NCI-H2196 treated with DMSO at 0.1 percent for 48 hours (cell line): ENCODE results near the gene SMG6.
A peak's percentile ranks its signal among the peaks of the same experiment; 100 is the strongest.
"Not testable (repeated sequence)": the region's sequence is repeated elsewhere in the genome, so short reads cannot be mapped to it uniquely, and the experiment has no call there.

ENCODE experiments used
- DNase-seq: peaks from one replicate; lab custom pipeline; 2025; ENCODE audit not compliant: unreplicated experiment; lab: John Stamatoyannopoulos, UW

SMG6 gene

GRCh38 chr17:2303204-2304188, at the start of gene SMG6, which contains the start of gene SRR:
SMG6 (minus strand) TSS chr17:2303785; CDS start chr17:2303720, 65 bp downstream.
SRR (plus strand) TSS chr17:2303950; CDS start chr17:2315561, 11,611 bp downstream.
- peak; percentile 57 for DNase-seq

GRCh38 chr17:2351269-2351668, 47.7 kb upstream of the SMG6 start:
- no peak for DNase-seq

- DNase-seq = peak; percentile 64
These were observed 44.5 kb upstream of the SMG6 start for GRCh38 chr17:2347805-2348685.

DNA sequence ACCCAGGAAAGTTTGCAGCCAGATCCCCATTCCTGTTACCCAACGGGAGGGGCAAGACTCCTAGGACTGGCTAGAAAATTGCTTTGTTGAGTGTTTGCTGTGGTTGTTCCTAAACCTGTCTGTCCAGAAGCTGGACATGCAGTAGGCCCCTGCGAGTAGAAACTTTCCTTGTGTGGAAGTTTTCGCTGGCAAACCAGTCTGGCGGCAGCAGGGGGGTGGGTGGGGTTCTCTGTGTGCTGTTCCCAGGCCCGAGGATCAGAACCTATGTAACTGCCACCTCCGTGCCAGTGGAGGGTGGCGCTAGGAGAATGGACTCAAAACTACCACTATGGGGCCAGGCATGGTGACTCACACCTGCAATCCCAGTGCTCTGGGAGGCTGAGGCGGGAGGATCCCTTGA, 42.9 kb upstream of the SMG6 start:
- DNase-seq = no peak

DNA sequence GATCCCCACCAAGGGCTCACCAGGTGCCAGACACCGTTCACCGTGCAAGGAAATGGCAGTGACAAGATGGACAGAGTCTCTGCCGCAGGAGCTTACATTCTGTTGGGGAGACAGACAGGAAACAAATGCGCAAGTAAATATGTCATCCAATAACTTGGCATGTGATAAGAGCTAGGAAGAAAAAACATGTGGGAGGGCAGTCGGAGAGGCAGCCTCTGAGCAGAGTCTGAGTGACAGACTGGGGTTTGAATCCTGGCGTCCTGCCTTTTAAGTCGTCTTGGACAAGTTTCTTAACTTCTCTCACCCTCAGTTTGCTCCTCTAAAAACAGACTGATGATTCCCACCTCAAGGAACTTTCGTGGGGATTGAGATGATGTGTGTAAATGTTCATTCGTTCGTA, 40.9 kb upstream of the SMG6 start:
- DNase-seq = no peak

- DNase-seq = no peak
These were observed 39.8 kb upstream of the SMG6 start for GRCh38 chr17:2343421-2343820.

- no peak for DNase-seq
These were observed 34.7 kb upstream of the SMG6 start for GRCh38 chr17:2338315-2338657.

DNA sequence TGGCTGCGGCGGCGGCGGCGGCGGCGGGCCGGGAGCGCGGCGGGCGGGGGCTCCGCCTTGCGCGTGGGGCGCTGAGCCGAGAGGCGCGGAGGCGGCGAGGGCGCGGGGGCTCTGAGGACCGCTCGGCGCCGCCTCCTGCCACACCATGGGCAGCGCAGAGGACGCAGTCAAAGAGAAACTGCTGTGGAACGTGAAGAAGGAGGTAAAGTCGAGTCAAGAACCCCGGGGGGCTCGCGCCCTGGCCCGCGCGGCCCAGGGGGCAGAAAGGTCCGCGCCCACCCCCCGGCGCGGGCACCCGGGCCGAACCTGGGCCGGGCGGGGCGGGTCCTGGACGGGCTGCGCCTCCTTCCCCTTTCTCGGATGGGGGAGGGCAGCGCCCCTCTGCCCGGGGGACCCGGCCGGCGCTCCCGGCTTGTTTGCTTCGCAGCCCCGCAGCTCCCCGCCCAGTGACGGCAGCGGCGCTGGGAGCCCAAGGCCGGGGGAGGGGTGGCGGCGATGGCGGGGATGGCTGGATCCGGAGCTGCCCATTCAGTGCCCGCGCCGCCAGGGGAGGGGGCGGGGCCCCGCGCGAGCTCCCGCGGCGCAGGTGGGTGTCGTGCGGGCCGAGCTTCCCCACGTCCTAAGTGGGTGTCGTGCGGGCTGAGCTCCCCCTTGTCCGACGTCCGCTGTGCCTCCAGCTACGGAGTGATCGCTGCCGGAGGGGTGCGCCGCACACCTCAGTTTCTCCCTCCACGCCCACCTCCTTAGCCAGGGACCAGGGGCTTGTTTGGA, 34.1 kb upstream of the SMG6 start:
- DNase-seq = no peak

DNA sequence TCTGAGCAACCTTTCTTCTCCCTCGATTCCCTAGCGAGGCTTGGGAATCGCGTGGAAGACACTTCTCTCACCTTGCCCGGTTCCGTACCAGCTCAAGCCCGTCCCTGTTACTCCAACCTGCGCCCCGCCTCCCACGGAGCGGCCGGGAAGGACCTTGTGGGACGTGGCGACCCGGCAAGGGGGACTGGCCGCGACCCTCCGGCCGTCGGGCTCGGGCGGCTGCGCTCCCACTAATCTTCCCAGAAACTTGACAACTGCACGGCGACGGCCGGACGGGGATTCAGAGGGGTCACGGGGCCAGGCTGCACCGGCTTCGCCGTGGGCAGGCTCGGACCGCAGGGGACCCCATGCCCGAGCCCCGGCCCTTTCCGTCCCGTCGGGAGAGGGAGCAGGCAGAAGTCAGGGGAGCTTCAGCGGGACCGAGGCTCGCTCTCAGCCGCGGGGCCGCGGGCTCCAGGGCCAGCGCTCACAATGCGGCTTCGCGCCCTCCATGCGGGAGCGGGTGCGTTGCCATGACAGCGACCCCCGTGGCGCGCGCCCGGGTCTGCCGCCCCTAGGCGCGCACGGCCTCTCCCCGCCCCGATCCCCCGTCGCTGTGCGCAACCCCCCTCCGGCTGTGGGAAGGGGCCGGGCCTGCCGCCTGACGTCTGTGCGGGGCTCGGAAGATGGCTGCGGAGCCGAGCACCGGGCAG, 33.4 kb upstream of the SMG6 start, which contains the start of gene SGSM2:
Gene SGSM2, plus strand, starts transcription at position 650 of the 692 bp plus-strand sequence. CDS start 188 bp downstream, outside the sequence.
- peak; percentile 3 for DNase-seq

DNA sequence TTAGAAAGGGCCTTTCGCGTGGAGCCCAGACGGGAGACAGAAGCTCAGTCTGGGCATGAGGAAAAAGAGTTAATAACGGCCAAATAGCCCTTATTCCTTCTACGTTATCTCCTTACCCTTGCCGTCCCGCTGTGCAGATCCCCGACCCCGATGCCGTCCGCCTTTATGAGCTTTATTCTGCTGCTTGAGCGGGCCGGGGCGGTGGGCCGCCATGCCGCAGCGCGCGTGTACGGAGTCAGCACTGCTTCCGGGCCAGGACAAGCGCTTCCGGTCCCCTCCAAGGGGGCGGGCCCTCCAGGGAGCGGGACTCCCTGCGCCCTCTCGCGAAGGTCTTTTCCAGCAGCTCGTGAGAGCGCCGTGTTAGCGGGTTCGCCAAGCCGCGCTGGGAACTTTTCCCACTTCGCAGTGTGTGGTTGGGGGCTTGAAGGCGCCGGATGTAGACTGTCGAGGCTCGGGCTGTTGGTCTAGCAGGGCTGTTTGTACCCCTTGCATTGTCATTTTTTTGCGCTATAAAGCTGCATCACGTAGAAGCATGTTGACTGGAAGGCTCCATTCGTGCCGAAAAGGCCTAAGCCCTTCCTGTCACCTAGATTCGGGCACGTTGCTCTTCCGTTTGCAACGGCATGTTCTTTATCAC, 32.7 kb upstream of the SMG6 start, which contains the start of gene TSR1:
Gene TSR1, minus strand, starts transcription at position 243 of the 637 bp plus-strand sequence. Its CDS starts 30 bp downstream, at position 213.
- DNase-seq = peak; percentile 52

GRCh38 chr17:2335726-2336214, 32.2 kb upstream of the SMG6 start:
- DNase-seq = no peak

DNA sequence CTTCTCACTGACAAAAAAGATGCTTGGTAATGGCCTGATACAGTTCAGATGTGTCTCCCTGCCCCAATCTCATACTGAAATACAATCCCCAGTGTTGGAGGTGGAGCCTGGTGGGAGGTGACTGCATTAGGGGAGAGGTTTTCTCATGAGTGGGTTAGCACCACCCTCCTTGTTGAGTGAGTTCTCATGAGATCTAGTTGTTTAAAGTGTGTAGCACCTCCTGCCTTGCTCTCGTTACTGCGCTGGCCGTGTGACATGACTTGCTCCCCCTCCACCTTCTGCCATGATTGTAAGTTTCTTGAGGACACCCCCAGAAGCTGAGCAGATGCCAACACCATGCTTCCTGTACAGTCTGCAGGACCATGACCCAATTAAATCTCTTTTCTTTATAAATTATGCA, 27.7 kb upstream of the SMG6 start:
- DNase-seq = no peak

GRCh38 chr17:2323629-2324314, 20.2 kb upstream of the SMG6 start:
- DNase-seq = no peak

DNA sequence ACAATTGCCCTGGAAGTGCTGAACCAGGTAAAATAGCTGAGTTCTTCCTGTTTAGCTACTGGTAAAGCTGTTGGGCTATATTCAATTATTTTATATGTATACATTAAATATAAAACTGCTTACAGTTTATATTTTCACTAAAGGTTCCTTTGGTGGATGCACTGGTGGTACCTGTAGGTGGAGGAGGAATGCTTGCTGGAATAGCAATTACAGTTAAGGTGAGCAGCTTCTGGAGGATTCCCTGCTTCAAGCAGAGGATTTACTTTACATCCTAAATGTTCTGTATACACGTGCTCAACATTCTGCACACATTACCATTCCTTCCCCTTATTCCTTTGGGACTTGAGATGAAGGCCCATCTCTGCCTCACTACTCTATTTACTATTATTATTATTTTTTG, 17.8 kb upstream of the SMG6 start:
- DNase-seq = no peak

- no peak for DNase-seq
These were observed 15.5 kb upstream of the SMG6 start for GRCh38 chr17:2319051-2319450.

DNA sequence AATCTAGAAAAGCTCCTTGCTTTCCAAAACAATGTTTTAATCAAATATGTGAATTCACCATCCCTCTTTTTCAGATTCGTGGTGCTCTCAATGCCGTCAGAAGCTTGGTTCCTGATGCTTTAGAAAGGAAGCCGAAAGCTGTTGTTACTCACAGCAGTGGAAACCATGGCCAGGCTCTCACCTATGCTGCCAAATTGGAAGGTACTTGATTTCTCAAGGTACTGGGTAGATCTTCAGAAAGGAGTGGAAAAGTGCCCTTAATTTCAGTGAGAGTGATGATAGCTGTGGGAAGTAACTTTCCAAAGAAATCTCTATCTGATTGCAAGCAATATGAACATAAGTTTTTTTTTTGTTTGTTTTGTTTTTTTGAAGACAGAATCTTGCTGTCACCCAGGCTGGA, 14.2 kb upstream of the SMG6 start:
- no peak for DNase-seq

DNA sequence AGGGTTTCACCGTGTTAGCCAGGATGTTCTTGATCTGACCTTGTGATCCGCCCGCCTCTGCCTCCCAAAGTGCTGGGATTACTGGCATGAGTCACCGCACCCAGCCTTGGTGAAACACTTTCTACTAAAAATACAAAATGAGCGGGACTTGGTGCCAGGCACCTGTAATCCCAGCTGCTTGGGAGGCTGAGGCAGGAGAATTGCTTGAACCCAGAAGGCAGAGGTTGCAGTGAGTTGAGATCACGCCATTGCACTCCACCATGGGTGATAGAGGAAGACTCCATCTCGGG, 13.3 kb upstream of the SMG6 start:
- DNase-seq = not testable (repeated sequence)

DNA sequence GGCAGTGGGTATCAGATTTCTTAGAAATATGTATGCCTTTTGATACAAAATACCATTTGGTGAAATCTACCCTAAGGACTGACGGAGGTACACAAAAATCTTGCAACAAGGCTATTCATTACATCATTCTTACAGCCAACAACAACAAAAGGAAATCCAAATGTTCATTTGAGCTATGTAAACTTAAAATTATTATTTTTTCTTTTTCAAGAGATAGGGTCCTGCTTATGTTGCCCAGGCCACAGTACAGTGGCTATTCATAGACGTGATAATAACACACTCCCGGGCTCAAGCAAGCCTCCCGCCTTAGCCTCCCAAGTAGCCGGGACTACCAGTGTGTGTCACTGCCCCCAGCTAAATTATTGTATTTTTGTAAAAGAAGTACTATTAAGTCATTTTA, 9.2 kb upstream of the SMG6 start:
- DNase-seq = no peak
